GM19395 (cell line): ENCODE data around the gene ANKRD66.

Experiments used
- ATAC-seq: cut with Tn5 transposase; IDR thresholded peaks from one replicate; pipeline ENCODE4 v1.9.1; 2021; ENCODE audit warnings: mild to moderate bottlenecking, moderate library complexity; ENCODE audit not compliant: unreplicated experiment

ANKRD66 gene

DNA sequence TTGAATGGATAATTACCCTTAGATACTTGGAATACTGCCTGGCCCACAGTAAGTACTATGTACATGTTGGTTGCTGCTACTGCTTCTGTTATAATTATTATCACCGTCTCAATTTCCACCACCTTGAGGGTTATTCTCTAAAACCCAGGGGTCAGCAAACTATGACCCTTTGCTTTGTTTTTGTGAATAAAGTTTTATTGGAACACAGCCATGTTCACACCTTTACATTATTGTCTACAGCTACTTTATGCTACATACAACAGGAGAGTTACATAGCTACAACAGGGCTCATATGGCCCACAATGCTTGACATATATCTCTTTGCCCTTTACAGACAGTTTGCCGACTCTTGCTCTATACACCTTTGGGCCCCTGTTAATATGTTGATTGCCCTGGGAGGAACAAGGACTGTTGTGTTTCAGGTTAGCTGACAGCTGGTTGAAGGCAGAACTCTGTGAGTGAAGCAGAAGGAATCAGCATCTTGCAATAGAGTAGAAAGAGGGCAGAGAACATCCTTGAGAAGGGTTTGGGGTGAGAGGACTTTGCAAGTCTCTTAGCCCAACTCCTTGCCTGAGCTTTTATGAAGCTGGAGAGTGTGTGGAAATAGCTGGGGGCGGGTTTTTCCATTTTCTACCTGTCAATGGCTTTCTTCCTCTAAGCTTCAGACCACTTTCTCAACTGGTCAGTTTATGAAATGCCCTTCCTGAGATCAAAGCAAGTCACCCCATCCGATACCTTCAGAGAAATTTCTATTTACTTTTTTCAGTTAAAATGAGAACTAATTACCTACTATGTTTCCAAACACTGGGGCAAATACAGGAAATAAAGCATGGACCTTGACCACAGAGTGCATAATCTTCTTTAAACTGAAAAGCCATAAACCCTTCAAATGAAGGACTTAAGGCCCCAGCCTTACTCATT, 43.0 kb downstream of the ANKRD66 start:
- no peak for ATAC-seq

DNA sequence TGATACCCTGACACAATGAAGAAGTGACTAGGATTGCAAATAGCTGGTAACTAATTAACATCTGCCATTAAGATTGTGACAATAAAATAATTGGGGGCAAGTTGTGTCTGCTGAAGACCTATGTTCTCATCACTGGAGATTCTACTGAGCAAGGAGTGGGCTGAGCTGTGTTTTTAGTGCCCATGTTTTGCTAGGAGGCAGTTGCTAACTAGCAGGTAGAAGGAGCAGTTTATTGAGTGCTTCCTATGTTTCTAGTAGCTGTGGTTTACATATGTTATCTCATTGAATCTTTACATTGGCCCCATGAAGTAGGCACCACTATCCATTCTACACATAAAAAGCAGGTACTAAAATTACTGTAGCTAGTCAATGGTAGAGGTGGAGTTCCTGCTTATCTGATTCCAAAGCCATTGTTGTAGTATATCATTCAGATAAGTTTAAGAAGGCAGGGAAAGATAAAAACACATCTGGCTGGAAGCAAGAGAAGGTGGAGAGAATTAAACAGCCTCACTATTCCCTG, 43.7 kb downstream of the ANKRD66 start:
- ATAC-seq, result no peak

DNA sequence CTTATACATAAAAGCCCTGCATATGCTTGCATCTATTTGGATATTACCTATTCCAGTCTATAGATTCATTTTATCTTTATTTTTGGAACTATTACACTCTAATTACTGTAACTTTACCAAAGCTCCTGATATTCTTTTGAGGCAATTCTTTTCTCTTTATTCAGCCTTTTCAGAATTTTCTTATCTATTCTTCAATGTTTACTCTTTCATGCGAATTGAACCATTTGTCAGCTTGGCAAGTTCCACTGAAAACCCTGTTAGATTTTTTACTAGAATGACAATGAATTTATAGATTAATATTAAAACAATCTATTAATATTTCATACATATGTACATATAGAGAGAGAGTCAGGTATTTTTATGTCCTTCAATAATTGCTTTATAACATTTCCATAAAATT, 45.9 kb downstream of the ANKRD66 start:
- no peak for ATAC-seq

DNA sequence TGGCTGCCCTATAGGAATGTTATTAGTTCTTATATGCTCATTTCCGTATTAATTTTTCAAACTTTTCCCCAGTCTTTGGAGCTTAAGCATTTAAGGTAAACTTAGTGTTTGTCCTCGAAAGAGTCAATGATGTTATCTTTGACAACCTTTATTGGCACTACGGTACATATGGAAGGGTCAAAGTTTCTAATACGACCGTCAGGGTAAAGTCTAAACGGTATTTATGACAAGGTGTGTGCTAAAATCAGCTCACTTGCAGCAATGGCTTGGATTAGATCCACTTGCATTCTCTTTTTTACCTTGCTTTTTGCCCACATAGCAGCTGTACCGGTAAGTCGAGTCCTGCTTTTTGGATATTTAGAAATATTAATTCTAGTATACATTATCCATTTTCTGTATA, 46.4 kb downstream of the ANKRD66 start, which contains the start of gene MEP1A:
TSS of gene MEP1A (plus strand) at position 252 of the 400 bp plus-strand sequence. CDS start at position 262, 10 bp downstream.
- ATAC-seq, result no peak

DNA sequence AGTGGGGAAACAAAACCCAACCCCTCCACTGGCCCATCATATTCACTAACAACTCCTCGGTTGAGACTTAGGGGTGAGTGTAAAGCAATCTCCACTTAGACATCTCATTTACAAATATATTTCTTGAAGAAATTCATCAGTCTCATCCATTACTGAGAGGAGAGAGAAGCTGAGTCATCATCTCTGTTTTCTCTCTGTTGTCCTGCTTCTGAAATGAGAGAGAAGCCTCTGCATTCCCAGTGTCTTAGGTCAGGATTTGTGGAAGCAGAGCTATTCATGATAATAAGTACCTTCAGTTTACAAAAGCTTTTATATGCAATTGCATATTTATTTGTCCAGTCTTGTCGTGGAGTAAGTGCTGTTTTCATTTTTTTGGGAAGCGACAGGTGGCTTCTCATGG, 47.3 kb downstream of the ANKRD66 start:
- ATAC-seq, result no peak

DNA sequence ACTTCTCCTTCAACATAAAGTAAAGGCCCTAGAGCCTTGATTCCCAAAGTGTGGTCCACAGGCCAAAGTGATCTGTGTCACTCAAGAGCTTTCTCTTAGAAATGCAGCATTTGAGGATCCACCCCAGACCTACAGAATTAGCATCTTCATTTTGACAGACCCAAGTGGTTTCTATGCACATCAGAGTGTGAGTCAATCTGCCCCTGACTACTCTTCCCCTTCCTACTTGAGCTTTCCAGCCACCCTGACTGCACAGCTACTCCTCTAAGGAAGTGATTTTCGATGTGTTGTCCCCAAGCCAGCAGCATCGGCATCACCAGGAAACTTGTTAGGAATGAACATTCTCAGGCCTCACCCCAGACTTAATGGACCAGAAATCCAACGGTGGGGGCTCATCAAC, 49.1 kb downstream of the ANKRD66 start:
- ATAC-seq, result no peak

DNA sequence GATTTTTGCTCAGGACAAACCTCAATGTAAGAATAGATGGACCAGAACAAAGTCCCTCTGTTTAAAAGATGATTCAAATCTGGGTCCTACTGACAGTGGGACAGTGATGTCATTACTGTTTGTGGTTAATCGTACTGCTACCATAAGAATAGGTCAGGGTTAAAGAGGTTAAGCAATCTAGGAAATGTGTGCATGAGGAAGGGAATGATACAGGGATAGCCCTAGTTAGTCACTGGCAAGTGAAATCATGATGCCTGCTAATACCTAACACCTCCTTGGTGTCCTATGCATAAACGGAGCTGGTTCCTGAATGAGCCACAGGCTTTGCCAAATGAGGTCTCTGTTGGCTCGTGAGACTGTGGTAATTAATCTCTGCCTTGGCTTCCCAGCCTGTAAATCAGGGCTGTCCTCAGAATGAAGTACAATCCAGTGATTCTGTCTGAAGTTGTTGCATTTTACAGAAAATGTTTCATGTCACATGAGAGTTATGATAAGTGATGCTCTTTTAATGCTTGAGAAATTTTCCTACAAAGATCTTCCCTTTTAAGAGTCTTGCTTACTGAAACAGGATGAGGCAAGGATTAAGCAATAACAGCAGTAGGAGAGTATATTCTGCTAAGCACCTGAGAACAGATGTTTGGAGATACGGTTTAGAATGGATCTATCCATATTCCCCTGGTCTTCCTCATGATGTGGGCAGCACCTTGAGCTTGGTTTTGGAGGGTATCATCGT, 50.3 kb downstream of the ANKRD66 start:
- ATAC-seq, result no peak

DNA sequence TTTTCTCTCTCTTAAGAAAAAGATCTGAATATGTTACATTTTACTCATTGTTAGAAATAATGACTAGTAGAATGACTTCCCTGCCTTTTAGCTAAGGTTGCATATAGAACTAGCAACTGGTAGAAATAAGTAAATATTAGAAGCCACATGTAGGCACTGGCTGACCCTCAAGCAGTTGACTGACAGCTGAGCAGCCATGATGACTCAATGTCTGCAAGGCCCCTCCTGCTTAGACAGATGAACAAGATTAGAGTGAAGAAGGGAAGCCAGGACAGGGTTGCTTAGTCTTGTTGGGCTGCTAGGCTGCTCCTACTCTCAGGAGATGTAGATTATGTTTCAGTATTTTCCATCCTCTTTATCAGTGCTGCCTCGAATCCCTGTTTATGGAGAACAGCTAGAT, 52.9 kb downstream of the ANKRD66 start:
- ATAC-seq, result no peak

DNA sequence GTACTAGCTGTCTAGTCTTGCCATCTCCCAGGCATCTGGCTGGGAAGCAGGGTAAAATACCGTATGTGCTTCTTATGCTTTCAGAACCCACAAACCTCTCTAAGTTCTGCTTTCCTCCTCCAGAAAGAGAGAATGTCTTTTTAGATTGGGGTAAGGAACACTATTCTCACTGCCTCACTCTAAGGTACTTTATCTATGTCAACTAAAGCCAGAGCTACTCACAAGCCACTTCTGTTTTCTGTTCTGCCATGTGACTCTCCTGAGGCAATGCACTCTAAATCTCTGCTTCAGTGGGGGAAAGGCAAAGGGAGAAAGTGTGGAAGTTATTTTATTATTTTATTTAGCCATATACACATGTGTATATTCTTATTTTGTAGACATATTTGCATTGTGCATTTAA, 62.1 kb downstream of the ANKRD66 start:
- ATAC-seq, result no peak
